T47D (cell line): ENCODE results near the gene GRIK4.

Experiments
- DNase-seq, 2 experiments: peaks; one replicate each; pipeline versions ENCODE4 v3.0.0 to v3.0.0-alpha.2; 2011 to 2012; ENCODE audit warnings: low read depth in 1 of 2, low spot score in 1 of 2
- JUND ChIP-seq: IDR thresholded peaks from 2 replicates; pipeline ENCODE4 v1.6.1; 2012; ENCODE audit warnings: low read depth
- in situ Hi-C: cut with HindIII; loops from 2 replicates; pipeline ENCODE4 v1.10.0; 2016; ENCODE audit warnings: low sequenced_read_pairs, low pct_unique_long_range_greater_than_20kb

GRIK4 gene

GRCh38 chr11:120689596-120690275 lies 178.2 kb downstream of the GRIK4 start:
- in situ Hi-C loops: no loop called here
- no peak for TF ChIP-seq JUND
- no peak for DNase-seq

DNA sequence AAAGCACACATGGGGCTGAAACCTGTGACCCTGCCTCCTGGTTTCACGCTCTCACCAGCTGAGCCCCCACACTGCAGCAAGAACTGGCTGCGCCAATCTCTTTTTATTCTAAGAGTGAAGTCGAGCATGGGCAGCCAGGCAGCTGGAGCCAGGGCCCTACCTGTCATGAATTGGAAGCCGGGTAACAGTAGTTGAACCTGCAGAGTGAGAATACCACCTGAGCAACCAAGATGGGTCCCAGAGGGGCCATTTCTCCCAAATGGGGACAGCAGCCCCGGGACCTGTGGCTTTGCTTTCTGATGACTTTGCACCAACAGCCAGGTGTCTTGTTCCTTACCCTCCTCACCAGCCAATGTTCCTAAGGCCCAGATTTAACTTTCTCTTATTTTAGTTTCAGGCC lies 178.9 kb downstream of the GRIK4 start:
- DNase-seq: no peak
- in situ Hi-C loops: no loop called here
- no peak for TF ChIP-seq JUND

GRCh38 chr11:120694726-120695125 lies 183.2 kb downstream of the GRIK4 start:
- in situ Hi-C loops: no loop called here
- TF ChIP-seq JUND: no peak
- no peak for DNase-seq

GRCh38 chr11:120695426-120695825 lies 183.9 kb downstream of the GRIK4 start:
- no peak for DNase-seq
- TF ChIP-seq JUND: no peak
- in situ Hi-C loops: no loop called here

- DNase-seq: no peak
- TF ChIP-seq JUND: no peak
- in situ Hi-C loops: no loop called here
Measured at GRCh38 chr11:120695939-120696338, 184.4 kb downstream of the GRIK4 start.

GRCh38 chr11:120696597-120697218 lies 185.2 kb downstream of the GRIK4 start:
- DNase-seq: no peak
- in situ Hi-C loops: no loop called here
- no peak for TF ChIP-seq JUND

GRCh38 chr11:120698918-120699317 lies 187.4 kb downstream of the GRIK4 start:
- in situ Hi-C loops: no loop called here
- no peak for DNase-seq
- TF ChIP-seq JUND: no peak

DNA sequence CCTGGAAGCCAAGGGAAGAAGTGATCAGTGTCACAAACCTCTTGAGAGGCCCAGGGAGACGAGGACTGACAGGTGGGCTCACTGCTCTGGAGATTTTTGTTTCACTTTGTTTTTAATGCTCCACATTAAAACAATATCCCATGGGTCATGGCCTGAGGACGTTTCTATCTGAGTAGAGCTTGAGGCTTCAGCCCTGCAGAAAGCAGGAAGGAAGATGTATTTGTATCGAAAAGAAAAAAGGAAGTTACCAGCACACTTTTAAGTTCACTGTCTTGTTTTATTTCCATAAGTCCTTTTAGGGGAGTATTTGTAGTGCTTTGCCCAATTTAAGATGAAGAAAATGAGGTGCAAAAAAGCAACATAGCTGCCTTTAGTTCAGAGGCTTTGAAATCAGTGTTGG lies 191.1 kb downstream of the GRIK4 start:
- in situ Hi-C loops: no loop called here
- TF ChIP-seq JUND: no peak

DNA sequence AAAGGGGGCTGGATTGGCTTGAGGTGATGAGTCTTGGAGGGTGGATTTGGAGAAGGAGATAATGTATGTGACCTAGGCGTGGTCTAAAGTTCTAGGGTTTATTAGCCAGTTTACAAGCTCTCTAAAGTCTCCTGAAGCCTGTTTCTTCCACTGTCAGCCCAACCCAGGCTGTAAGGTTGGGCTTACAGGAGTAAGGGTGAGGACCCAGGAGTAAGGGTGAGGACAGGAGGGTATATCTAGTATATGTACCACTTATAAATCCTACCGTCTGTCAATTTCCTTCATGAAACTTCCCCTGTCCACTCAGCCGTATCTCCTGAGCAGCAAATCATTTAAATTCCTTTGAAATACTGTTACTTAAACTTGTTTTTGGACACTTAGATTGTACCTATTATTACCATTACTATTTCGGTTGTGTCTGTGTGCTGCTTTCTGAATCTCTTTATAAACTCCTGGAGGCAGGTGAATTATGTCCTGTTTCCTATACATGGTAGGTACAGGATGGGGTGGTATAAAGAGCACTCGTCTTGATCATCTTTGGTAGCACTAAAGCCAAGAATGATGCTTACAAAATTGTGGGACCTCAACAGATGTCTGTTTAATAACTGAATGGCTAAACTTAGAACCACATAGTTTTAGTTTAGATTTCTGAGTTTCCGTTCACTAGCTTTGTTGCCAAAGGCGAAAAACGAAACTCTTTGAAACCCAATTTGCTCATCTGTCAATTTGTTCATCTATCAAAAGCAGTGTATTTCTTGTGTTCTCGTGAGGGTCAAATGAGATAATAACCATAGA lies 192.0 kb downstream of the GRIK4 start:
- TF ChIP-seq JUND: no peak
- DNase-seq: no peak
- in situ Hi-C loops: no loop called here

More for the DNA sequence above, 191.1 kb downstream of the GRIK4 start:
- no peak for DNase-seq

- in situ Hi-C loops: no loop called here
- no peak for TF ChIP-seq JUND
- no peak for DNase-seq
Measured at GRCh38 chr11:120704256-120704750, 192.8 kb downstream of the GRIK4 start.

DNA sequence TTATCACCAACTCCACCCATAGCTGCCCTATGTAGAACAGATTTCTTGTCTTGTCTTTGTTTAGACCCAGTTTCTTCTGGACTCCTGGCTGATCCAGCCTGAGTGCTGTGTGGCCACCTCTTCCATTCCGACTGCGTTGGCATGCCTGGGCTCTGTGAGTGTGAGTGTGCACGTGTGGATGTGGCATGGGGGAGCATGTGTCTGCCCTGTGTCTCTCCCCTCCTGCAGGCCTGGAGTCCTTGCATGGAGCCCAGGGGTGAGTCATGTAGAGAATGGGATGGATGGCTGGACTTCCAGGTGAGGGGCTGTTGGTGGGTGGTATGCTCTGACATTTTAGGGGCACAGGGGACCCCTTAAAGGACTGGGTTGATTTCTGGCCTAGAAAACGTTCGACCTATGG lies 194.7 kb downstream of the GRIK4 start:
- no peak for DNase-seq
- in situ Hi-C loops: no loop called here
- no peak for TF ChIP-seq JUND

DNA sequence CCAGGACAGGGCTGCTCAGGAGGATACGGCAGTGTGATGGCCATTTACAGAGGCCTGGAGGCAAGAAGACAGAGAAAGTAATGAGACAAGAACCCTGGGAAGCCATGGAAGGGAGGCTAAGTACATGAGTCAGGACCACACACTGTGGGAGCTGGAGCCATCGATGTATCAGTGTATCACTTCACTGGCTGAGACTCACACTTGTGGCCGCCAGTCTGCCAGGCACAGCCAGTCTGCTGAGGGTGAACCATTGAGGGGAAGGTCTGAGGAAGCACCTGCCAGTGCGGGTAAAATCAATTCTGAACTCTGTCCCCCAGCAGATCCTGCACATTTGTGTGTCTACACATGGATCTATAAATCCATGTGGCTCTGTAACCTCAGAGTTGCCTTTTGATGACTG lies 195.6 kb downstream of the GRIK4 start:
- in situ Hi-C loops: no loop called here
- TF ChIP-seq JUND: no peak
- no peak for DNase-seq

- TF ChIP-seq JUND: no peak
Measured at GRCh38 chr11:120707663-120708062, 196.1 kb downstream of the GRIK4 start.

More at GRCh38 chr11:120707663-120708062, 196.1 kb downstream of the GRIK4 start:
- in situ Hi-C loops: no loop called here
- DNase-seq: no peak
